HepG2 (cell line): Measurements from ENCODE around the gene INHBB. TPM values are rescaled to one million over a fixed set of nuclear protein-coding genes. Genes with fewer than 3 reads are reported as not detected.

Experiments
- ATAC-seq: fragments of 200-7000 bp; cut with Tn5 transposase; 3 replicates; pipeline ENCODE4 v1.9.1; 2020; ENCODE audit warnings: mild to moderate bottlenecking, moderate library complexity
- BruUV-seq: library from RNA; stranded (reverse); fragments of 400-500 nt; replicated peaks from 2 replicates; lab custom pipeline; 2021; lab: Mats Ljungman, UMichigan
- CTCF ChIA-PET: fragments of 300-600 bp; formaldehyde crosslinking; extraction: SDS; loops from one replicate; lab custom pipeline; 2021; ENCODE audit warnings: low total read pairs, inconsistent platforms, low intra/inter-chr PET ratio; lab: Yijun Ruan, JAX
- POLR2A ChIA-PET: fragments of 350-600 bp; sonication (Branson Sonifier 250); formaldehyde crosslinking; loops from one replicate; lab custom pipeline; 2020; ENCODE audit warnings: antibody characterized with exemption, inconsistent platforms; lab: Yijun Ruan, JAX
- DNase-seq: peaks from one replicate; pipeline ENCODE4 v3.0.0-alpha.2; 2015; ENCODE audit warnings: low spot score
- FAIRE-seq: peaks from 3 replicates; lab custom pipeline; 2011; peaks lifted over from hg19 to GRCh38; lab: Jason Lieb, UNC
- H2AFZ ChIP-seq: one replicate; pipeline ENCODE4 v1.6.1; 2011; ENCODE audit warnings: low read length, inconsistent platforms
- H3K27ac ChIP-seq: fragments of 300-600 bp; 3 replicates; pipeline ENCODE4 v1.8.0; 2011; ENCODE audit warnings: mixed run types, mild to moderate bottlenecking, mixed read lengths, low read length, inconsistent platforms; ENCODE audit not compliant: insufficient read depth; ENCODE audit errors: extremely low read length
- H3K27me3 ChIP-seq, 2 experiments: fragments of 200-600 bp in 1 of 2; 2 replicates in 1 of 2; 3 replicates in 1 of 2; pipeline versions ENCODE4 v1.6.0 to v1.8.0; 2011; ENCODE audit warnings: low read length in 2 of 2, mild to moderate bottlenecking in 2 of 2, moderate library complexity in 2 of 2, inconsistent platforms in 1 of 2; ENCODE audit not compliant: insufficient read depth in 2 of 2, control insufficient read depth in 1 of 2
- H3K36me3 ChIP-seq, 2 experiments: fragments of 200-600 bp in 1 of 2; replicated peaks in 1 of 2; 2 replicates in 1 of 2; 3 replicates in 1 of 2; pipeline versions ENCODE4 v1.5.1 to v1.8.0; 2011; ENCODE audit warnings: low read length in 2 of 2, inconsistent platforms in 1 of 2; ENCODE audit not compliant: insufficient read depth in 2 of 2, control insufficient read depth in 1 of 2
- H3K4me1 ChIP-seq: 2 replicates; pipeline ENCODE4 v1.5.1; 2012; ENCODE audit warnings: low read length, inconsistent platforms; ENCODE audit not compliant: insufficient read depth
- H3K4me2 ChIP-seq: 2 replicates; pipeline ENCODE4 v1.6.0; 2011; ENCODE audit warnings: low read depth, low read length, inconsistent platforms
- H3K4me3 ChIP-seq, 3 experiments: fragments of 200-600 bp in 1 of 3; sonication (generic), shearing (Covaris generic) in 1 of 3; replicated peaks in 1 of 3; 2 replicates each; pipeline ENCODE4 v1.5.1; 2011 to 2016; ENCODE audit warnings: low read length in 3 of 3, inconsistent platforms in 2 of 3, low read depth in 2 of 3, mild to moderate bottlenecking in 2 of 3, control low read depth in 1 of 3, mixed read lengths in 1 of 3; ENCODE audit not compliant: insufficient read depth in 1 of 3
- H3K79me2 ChIP-seq: one replicate; pipeline ENCODE4 v1.6.1; 2011; ENCODE audit warnings: low read length, inconsistent platforms; ENCODE audit not compliant: insufficient read depth
- H3K9ac ChIP-seq: 2 replicates; pipeline ENCODE4 v1.6.0; 2011; ENCODE audit warnings: mild to moderate bottlenecking, low read depth, low read length, inconsistent platforms; ENCODE audit not compliant: insufficient read depth
- H3K9me3 ChIP-seq: 2 replicates; pipeline ENCODE4 v1.5.1; 2012; ENCODE audit warnings: mild to moderate bottlenecking, low read length
- H4K20me1 ChIP-seq: 2 replicates; pipeline ENCODE4 v1.6.0; 2011; ENCODE audit warnings: inconsistent platforms, mild to moderate bottlenecking, low read length, moderate library complexity; ENCODE audit not compliant: insufficient read depth
- GABPA ChIP-seq, 2 experiments: IDR thresholded peaks; 2 replicates each; pipeline ENCODE4 v1.6.1; 2011 to 2016; ENCODE audit warnings: low read depth in 2 of 2, low read length in 1 of 2, missing biosample characterization in 1 of 2, missing genetic modification characterization in 1 of 2
- HMGA1 ChIP-seq: sonication (generic); formaldehyde crosslinking; conservative IDR thresholded peaks from 2 replicates; pipeline ENCODE4 v1.4.0; 2020; ENCODE audit warnings: missing genetic modification reagents
- SMC3 ChIP-seq: IDR thresholded peaks from 2 replicates; pipeline ENCODE4 v1.6.1; 2011; ENCODE audit warnings: low read length, improper control_type of control experiment
- STAG1 ChIP-seq: sonication (generic); formaldehyde crosslinking; IDR thresholded peaks from 2 replicates; pipeline ENCODE4 v1.4.0; 2020; ENCODE audit warnings: missing genetic modification reagents
- TMF1 ChIP-seq: sonication (generic); formaldehyde crosslinking; IDR thresholded peaks from 2 replicates; pipeline ENCODE4 v1.8.1; 2022; ENCODE audit warnings: low read depth, missing genetic modification reagents
- ZBTB1 ChIP-seq: sonication (generic); formaldehyde crosslinking; IDR thresholded peaks from 2 replicates; pipeline ENCODE4 v1.4.0; 2020; ENCODE audit warnings: missing genetic modification reagents, borderline replicate concordance
- ZKSCAN8 ChIP-seq: IDR thresholded peaks from 2 replicates; pipeline ENCODE4 v1.6.1; 2016; ENCODE audit warnings: borderline replicate concordance, missing genetic modification reagents, missing compliant biosample characterization
- ZMAT3 ChIP-seq: sonication (generic); formaldehyde crosslinking; conservative IDR thresholded peaks from 2 replicates; pipeline ENCODE4 v1.7.0; 2021; ENCODE audit warnings: missing genetic modification reagents
- ZNF224 ChIP-seq: sonication (generic); formaldehyde crosslinking; IDR thresholded peaks from 2 replicates; pipeline ENCODE4 v1.5.0; 2020; ENCODE audit warnings: mild to moderate bottlenecking, missing genetic modification reagents
- ZNF569 ChIP-seq: sonication (generic); formaldehyde crosslinking; IDR thresholded peaks from 2 replicates; pipeline ENCODE4 v1.5.0; 2020; ENCODE audit warnings: mild to moderate bottlenecking, missing genetic modification reagents, moderate library complexity, borderline replicate concordance
- ZNF574 ChIP-seq: sonication (generic); formaldehyde crosslinking; IDR thresholded peaks from 2 replicates; pipeline ENCODE4 v1.4.0; 2020; ENCODE audit warnings: missing genetic modification reagents
- ZNF652 ChIP-seq: IDR thresholded peaks from 2 replicates; pipeline ENCODE4 v1.6.1; 2016; ENCODE audit warnings: low read depth, borderline replicate concordance
- ZNF772 ChIP-seq: sonication (generic); formaldehyde crosslinking; IDR thresholded peaks from 2 replicates; pipeline ENCODE4 v1.5.0; 2020; ENCODE audit warnings: mild to moderate bottlenecking, missing genetic modification reagents
- WGBS: methylation state at CpG from one replicate; pipeline ENCODE4 v1.1.6; 2017; ENCODE audit warnings: low lambda C conversion rate; 5-methylcytosine and 5-hydroxymethylcytosine counted together
- in situ Hi-C: cut with HindIII; loops from 2 replicates; pipeline ENCODE4 v1.10.0; 2017; ENCODE audit warnings: low pct_unique_long_range_greater_than_20kb; ENCODE audit not compliant: extremely low pct_ligation_motif_present
- intact Hi-C: fragments of 100-400 bp; cut with micrococcal nuclease; formaldehyde crosslinking; loops from one replicate; pipeline ENCODE4 v1.10.0; 2022; ENCODE audit not compliant: unreplicated experiment
- polyA plus RNA-seq, 8 experiments: library from polyadenylated mRNA; depleted of rRNA in 3 of 8; stranded (reverse) in 7 of 8; unstranded in 1 of 8; fragments of >200 nt; fragmentation: Illumina TruSeq in 4 of 8; extraction: Trizol in 4 of 8; gene quantifications; 2 replicates each; pipeline versions ENCODE4 v1.2.1 to v1.2.3, GENCODE V29; 2011 to 2016; ENCODE audit warnings: low read depth in 4 of 8, missing spikeins in 1 of 8, mixed read lengths in 1 of 8; ENCODE audit not compliant: insufficient read depth in 1 of 8
- total RNA-seq, 5 experiments: library from RNA; depleted of rRNA; stranded (reverse); fragments of >200 nt; fragmentation: Illumina TruSeq; extraction: Trizol; gene quantifications; 2 replicates each; pipeline ENCODE4 v1.2.3, GENCODE V29; 2016; ENCODE audit warnings: low read depth in 1 of 5
- TF ChIP-seq, protein P1 (sequence below): sonication (generic); formaldehyde crosslinking; IDR thresholded peaks from 2 replicates; pipeline ENCODE4 v1.5.1; 2020; ENCODE audit warnings: mild to moderate bottlenecking, missing genetic modification reagents, borderline replicate concordance

The INHBB gene
- total and polyA plus RNA-seq, 2 of the 13 experiments (the other 11 are each of a cell fraction or from before 2014, with no cell fraction given): 0.20 to 1.7 TPM

DNA sequence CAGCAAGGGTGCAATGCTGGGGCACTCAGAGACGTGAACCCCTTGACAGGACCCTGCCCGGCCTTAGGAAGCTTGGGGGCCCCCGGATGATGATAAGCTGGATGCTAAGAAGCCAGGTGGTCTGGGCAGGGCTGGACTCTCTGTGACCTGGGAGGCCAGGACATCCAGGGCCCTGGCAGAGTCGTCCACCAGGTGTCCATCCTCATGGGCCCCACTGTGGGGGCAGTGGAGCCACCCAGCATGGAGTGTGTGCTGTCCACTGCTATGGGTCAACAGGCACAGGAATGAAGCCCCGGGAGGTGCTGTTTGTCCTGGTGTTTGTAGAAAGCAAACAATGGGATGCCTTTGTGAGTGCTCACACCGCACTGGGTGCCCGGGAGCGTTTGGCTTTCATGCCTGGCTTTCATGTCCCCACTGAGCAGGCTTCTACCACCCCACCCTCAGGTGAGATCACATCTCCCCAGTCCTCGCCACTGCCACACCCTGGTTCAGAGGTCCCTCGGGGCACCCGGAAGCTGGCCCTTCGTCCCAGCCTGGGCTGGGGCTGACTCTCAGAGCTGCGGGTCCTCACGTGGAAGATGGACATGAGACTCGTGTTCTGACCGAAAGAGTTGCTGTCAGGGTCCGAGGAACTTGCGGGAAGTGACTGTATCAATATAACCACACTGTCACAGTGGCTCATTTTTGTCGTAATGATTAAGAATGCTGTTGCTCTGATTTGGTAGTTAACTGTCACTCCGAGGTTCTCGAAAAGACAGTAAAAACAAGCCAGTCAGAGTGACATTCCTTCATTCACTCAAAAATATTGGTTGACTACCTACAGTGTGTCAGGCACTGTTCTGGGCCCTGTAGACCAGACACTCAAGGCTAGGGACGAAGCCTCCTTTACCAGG, 53.3 kb downstream of the INHBB start:
- peak overlapping the region in 1 of 3 experiments; percentile 47; a peak in 2 of 6 replicates for H3K4me3 ChIP-seq
- ChIA-PET POLR2A (interaction anchor here (0.7 to 7.0 kb wide), 3 partner anchors 10 to 66 kb away, joined by 3 to 55 read pairs (median 3); no protein-coding TSS in a partner anchor), CTCF (interaction anchor here (1.5 kb wide), 1 partner anchor 37 kb away, joined by 8 read pairs; no protein-coding TSS in a partner anchor)
- DNase-seq (peak; percentile 98), ATAC-seq (peak; percentile 96), FAIRE-seq (peak; percentile 93)
- peaks cover 0 to 7% of the 10 kb centered on the region in 2 experiments; a peak in 2 of 5 replicates for H3K27me3 ChIP-seq
- no peaks in the 10 kb centered on the region for H4K20me1 ChIP-seq
- peaks cover 77% of the 10 kb centered on the region for H3K4me1 ChIP-seq
- peak overlapping the region; percentile 22; the same call in 1 of the 2 replicates for H3K9ac ChIP-seq
- intact Hi-C loops (loop anchor here (1.0 to 5.0 kb wide), 4 partner anchors 38 to 278 kb away; no protein-coding TSS in a partner anchor), in situ Hi-C loops (loop anchor here (5.0 kb wide), 1 partner anchor 52 kb away; the partner anchor contains the start of gene INHBB)
- peak overlapping the region; percentile 55 for H3K4me2 ChIP-seq
- no peaks in the 10 kb centered on the region for H3K9me3 ChIP-seq
- BruUV-seq: no TSS peak
- H3K79me2 ChIP-seq: no peaks in the 10 kb centered on the region
- 19% methylated on average over 19 of the region's 22 CpGs for WGBS
- no peaks in the 10 kb centered on the region for H3K36me3 ChIP-seq
- H2AFZ ChIP-seq: no peak overlapping the region
- H3K27ac ChIP-seq: no peak overlapping the region
- TF ChIP-seq ZKSCAN8 (CRISPR knock-in tag) (peak; percentile 80; the same call in 1 of the 2 replicates), TMF1 (CRISPR knock-in tag) (no peak), ZNF574 (CRISPR knock-in tag) (peak; percentile 63), HMGA1 (CRISPR knock-in tag) (no peak), STAG1 (CRISPR knock-in tag) (peak; percentile 15; the same call in 1 of the 2 replicates), ZNF652 (CRISPR knock-in tag) (no peak), ZMAT3 (CRISPR knock-in tag) (0 out of 2 replicates have a peak, but pooled peaks have one; percentile 70), ZNF224 (no peak), ZNF772 (CRISPR knock-in tag) (peak; percentile 51), GABPA (IDR thresholded peaks at IDR 0.05; ENCODE audit: low read depth, low read length) (no peak), GABPA (CRISPR knock-in tag; IDR thresholded peaks at IDR 0.05; ENCODE audit: low read depth) (peak; percentile 68), ZNF569 (no peak), SMC3 (no peak; the same call in 1 of the 2 replicates), ZBTB1 (CRISPR knock-in tag) (no peak; the same call in 1 of the 2 replicates)
- TF ChIP-seq, protein P1, sequence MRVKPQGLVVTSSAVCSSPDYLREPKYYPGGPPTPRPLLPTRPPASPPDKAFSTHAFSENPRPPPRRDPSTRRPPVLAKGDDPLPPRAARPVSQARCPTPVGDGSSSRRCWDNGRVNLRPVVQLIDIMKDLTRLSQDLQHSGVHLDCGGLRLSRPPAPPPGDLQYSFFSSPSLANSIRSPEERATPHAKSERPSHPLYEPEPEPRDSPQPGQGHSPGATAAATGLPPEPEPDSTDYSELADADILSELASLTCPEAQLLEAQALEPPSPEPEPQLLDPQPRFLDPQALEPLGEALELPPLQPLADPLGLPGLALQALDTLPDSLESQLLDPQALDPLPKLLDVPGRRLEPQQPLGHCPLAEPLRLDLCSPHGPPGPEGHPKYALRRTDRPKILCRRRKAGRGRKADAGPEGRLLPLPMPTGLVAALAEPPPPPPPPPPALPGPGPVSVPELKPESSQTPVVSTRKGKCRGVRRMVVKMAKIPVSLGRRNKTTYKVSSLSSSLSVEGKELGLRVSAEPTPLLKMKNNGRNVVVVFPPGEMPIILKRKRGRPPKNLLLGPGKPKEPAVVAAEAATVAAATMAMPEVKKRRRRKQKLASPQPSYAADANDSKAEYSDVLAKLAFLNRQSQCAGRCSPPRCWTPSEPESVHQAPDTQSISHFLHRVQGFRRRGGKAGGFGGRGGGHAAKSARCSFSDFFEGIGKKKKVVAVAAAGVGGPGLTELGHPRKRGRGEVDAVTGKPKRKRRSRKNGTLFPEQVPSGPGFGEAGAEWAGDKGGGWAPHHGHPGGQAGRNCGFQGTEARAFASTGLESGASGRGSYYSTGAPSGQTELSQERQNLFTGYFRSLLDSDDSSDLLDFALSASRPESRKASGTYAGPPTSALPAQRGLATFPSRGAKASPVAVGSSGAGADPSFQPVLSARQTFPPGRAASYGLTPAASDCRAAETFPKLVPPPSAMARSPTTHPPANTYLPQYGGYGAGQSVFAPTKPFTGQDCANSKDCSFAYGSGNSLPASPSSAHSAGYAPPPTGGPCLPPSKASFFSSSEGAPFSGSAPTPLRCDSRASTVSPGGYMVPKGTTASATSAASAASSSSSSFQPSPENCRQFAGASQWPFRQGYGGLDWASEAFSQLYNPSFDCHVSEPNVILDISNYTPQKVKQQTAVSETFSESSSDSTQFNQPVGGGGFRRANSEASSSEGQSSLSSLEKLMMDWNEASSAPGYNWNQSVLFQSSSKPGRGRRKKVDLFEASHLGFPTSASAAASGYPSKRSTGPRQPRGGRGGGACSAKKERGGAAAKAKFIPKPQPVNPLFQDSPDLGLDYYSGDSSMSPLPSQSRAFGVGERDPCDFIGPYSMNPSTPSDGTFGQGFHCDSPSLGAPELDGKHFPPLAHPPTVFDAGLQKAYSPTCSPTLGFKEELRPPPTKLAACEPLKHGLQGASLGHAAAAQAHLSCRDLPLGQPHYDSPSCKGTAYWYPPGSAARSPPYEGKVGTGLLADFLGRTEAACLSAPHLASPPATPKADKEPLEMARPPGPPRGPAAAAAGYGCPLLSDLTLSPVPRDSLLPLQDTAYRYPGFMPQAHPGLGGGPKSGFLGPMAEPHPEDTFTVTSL (CRISPR knock-in tag): peak; percentile 67; the same call in 1 of the 2 replicates
